HG02981 (cell line): ENCODE results near the gene GEMIN5.
"Not testable (repeated sequence)": the region's sequence is repeated elsewhere in the genome, so short reads cannot be mapped to it uniquely, and the experiment has no call there.

Experiments
- ATAC-seq: cut with Tn5 transposase; IDR thresholded peaks from one replicate; pipeline ENCODE4 v1.9.1; 2021; ENCODE audit warnings: mild to moderate bottlenecking, moderate library complexity; ENCODE audit not compliant: unreplicated experiment

Gene GEMIN5, protein sequence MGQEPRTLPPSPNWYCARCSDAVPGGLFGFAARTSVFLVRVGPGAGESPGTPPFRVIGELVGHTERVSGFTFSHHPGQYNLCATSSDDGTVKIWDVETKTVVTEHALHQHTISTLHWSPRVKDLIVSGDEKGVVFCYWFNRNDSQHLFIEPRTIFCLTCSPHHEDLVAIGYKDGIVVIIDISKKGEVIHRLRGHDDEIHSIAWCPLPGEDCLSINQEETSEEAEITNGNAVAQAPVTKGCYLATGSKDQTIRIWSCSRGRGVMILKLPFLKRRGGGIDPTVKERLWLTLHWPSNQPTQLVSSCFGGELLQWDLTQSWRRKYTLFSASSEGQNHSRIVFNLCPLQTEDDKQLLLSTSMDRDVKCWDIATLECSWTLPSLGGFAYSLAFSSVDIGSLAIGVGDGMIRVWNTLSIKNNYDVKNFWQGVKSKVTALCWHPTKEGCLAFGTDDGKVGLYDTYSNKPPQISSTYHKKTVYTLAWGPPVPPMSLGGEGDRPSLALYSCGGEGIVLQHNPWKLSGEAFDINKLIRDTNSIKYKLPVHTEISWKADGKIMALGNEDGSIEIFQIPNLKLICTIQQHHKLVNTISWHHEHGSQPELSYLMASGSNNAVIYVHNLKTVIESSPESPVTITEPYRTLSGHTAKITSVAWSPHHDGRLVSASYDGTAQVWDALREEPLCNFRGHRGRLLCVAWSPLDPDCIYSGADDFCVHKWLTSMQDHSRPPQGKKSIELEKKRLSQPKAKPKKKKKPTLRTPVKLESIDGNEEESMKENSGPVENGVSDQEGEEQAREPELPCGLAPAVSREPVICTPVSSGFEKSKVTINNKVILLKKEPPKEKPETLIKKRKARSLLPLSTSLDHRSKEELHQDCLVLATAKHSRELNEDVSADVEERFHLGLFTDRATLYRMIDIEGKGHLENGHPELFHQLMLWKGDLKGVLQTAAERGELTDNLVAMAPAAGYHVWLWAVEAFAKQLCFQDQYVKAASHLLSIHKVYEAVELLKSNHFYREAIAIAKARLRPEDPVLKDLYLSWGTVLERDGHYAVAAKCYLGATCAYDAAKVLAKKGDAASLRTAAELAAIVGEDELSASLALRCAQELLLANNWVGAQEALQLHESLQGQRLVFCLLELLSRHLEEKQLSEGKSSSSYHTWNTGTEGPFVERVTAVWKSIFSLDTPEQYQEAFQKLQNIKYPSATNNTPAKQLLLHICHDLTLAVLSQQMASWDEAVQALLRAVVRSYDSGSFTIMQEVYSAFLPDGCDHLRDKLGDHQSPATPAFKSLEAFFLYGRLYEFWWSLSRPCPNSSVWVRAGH (N-terminal part only)

DNA sequence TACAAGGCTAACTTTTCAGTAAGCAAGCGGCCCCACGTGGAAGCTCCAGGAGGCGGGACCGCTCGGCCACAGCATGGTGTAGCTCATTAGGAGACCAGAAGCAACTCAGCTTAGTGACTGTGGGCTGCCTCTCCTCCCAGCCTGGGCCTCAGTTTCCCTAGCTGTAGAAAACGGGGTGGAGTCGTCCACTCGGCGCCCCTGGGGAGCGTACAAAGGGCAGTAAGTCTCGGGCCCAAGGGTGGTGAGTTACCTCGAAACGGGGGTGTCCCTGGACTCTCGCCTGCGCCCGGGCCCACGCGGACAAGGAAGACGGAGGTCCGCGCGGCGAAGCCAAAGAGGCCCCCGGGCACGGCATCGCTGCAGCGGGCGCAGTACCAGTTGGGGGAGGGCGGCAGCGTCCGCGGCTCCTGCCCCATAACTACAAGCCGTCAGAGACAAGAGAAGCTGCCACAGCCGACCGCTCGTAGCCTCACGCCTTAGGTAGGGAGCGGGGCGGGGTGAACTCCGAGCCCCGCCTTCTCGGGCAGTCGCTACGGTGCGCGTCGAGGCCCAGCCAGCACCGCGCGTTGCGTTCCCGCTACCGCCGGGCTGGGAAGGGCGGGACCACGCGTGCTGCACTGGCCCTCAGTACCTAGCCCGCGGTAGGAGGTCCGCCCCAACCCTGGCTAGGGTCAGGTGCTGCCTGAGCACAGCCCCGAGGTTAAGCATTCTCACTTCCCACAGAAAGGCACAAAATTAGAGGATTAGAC lies at the start of gene GEMIN5:
GEMIN5 (minus strand) TSS at position 494 of the 749 bp plus-strand sequence; CDS start at position 416, 78 bp downstream.
- ATAC-seq = peak; percentile 85

GRCh38 chr5:154986151-154986550 lies 48.1 kb upstream of the GEMIN5 start:
- ATAC-seq = no peak

- ATAC-seq = no peak
These were observed 47.0 kb upstream of the GEMIN5 start for GRCh38 chr5:154984946-154985516.

GRCh38 chr5:154978294-154978693 lies 40.3 kb upstream of the GEMIN5 start:
- ATAC-seq = not testable (repeated sequence)

DNA sequence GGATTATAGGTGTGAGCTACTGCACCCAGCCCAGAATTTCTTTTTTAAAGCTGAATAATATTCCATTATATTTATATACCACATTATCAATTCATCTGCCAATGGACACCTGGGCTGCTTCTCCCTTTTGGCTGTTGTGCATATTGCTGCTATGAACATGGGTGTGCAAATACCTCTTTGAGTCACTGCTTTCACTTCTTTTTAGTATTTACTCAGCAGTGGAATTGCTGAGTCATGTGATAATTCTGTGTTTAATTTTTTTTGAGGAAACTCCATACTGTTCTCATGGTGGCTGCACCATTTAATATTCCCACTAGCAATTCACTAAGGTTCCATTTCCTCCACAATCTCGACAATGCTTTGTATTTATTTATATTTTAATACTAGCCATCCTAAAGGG lies 39.4 kb upstream of the GEMIN5 start:
- no peak for ATAC-seq

DNA sequence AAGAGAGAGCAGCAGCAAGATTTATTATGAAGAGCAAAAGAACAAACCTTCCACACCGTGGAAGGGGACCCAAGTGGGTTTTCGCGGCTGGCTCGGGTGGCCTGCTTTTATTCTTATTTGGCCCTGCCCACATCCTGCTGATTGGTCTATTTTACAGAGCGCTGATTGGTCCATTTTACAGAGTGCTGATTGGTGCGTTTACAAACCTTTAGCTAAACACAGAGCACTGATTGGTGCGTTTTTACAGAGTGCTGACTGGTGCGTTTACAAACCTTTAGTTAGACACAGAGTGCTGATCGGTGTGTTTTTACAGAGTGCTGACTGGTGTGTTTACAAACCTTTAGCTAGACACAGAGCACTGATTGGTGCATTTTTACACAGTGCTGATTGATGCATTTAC lies 38.1 kb upstream of the GEMIN5 start:
- ATAC-seq = not testable (repeated sequence)

DNA sequence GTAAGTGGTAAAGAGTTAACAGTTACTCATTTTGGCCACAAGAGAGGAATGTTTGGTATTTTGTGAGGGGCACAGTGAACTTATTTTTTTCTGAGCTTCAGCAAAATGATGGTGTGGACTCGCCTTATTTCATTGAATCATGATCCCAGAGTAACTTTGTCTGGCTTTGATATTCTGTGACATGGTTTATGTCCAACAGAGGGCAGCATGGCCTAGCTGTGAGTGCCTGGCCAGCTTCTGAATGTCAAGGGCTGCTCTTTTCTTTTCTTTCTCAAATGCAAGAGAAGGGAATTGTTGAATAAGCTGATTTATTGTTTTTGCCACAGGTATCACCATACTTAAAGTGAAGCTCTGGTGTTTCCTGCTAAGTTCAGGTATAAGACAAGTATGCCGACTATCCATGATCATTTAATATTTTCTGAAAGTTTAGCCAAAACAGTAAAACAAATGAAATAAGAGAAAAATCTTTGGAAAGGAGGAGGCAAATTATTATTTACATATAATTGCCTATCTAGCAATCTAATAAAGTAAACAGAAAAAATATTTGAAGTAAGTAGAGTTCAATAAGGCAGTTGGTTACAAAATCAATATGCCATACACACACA lies 34.6 kb upstream of the GEMIN5 start:
- no peak for ATAC-seq

- ATAC-seq = no peak
These were observed 33.5 kb upstream of the GEMIN5 start for GRCh38 chr5:154971501-154971900.

GRCh38 chr5:154970759-154971158 lies 32.7 kb upstream of the GEMIN5 start:
- no peak for ATAC-seq

- no peak for ATAC-seq
These were observed 30.9 kb upstream of the GEMIN5 start for GRCh38 chr5:154968953-154969352.

- ATAC-seq = no peak
These were observed 29.5 kb upstream of the GEMIN5 start for GRCh38 chr5:154967421-154968024.

DNA sequence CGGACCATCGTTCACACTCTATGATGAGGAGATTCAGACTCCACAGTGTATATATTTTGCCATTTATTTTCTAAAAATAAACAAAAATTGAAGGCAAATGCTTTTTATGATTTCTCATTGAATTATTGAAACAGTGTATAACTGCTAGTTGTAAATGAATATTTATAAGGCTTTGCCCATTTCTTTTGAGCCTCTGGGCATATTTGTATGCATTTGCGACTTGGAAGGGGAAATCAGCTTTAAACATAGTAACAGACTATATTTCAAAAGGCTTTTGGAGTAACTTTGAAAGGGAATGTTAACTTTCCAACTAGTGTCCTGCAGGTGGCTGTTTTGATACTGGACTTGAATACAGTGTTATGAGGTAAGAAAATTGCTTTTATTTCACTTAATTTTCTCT lies 28.9 kb upstream of the GEMIN5 start:
- ATAC-seq = no peak

DNA sequence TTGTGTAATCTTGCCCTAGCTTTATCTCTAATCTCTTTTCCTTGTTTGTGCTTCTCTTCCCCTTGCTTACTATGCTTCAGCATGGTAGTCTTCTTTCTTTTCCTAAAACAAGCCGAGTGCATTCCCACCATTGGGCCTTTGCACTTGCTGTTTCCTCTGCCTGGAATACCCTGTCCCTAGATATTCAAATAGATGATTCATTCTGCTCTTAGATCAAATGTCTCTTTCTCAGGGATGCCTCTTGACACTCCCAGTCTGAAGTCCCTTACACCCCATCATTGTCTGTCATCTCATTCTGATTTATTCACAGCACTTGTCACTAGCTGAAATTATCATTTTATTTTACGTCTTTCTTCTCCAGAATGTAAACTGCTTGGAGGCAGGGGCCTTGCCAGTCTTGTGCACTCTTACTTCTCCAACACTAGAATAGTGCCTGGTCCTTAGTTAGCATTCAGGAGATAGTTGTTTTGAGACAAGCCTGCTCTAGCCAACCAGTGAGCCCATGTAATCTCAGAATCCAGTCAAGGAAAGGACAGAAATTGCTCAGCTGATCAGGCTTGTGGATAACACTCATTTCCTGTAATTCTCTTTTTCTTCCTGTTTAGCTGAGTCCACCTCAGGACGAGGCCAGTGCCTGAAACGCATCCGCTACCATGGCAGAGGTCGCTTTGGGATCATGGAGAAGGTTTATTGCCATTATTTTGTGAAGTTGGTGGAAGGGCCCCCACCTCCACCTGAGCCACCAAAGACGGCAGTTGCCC lies 28.2 kb upstream of the GEMIN5 start:
- no peak for ATAC-seq

- peak; percentile 99 for ATAC-seq
These were observed 24.5 kb upstream of the GEMIN5 start for GRCh38 chr5:154962494-154962893.

GRCh38 chr5:154956712-154957111 lies 18.7 kb upstream of the GEMIN5 start:
- no peak for ATAC-seq

DNA sequence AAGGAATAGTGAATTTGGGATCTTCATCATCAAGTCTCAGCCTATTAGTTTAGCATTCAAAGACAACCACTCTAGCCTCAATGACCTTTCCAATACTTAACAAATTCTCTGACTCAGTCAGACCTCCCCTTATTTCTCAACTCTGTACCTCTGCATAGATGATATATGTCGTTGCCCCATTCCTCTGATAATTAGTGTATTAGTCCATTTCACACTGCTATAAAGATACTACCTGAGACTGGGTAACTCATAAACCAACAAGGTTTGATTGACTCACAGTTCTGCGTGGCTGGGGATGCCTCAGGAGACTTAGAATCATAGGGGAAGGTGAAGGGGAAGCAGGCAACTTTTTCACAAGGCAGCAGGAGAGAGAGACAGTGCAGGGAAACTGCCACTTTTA lies 11.8 kb upstream of the GEMIN5 start:
- ATAC-seq = no peak

- ATAC-seq = no peak
These were observed 10.3 kb upstream of the GEMIN5 start for GRCh38 chr5:154948313-154948712.

DNA sequence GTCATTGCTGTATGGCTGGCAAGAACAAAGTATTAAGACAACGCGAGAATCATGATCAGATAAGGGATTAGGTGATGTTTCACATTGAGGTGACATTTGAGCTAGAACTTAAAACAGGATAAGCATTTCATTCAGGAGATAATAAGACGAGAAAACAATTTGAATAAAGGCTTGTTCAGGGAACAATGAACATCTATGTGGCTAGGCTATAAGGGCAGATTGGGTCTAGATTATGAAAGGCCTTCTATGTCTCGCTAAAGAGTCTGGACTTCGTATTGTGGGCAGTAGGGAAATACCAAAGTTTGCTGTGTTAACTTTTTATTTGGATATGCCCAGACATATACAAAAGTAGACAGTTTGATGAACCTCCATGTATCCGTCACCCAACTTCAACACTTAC lies 9.8 kb upstream of the GEMIN5 start:
- no peak for ATAC-seq
